ENCODE results near the gene FPR3.

GRCh38 chr19:51781999-51782398 lies 13.0 kb upstream of the FPR3 start:
- TF ChIP-seq CTCF (conservative IDR thresholded peaks at IDR 0.05 in 1 of 2, IDR thresholded peaks at IDR 0.05 in 1 of 2; ENCODE audit: low read depth in 1 of 2, low read length in 2 of 2) (no peak), EZH2 (IDR thresholded peaks at IDR 0.05; ENCODE audit: low read length, missing control alignments) (no peak)
